ENCODE measurements around the gene LRRC4C. TPM values are rescaled to one million over a fixed set of nuclear protein-coding genes. Genes with fewer than 3 reads are reported as not detected.

The LRRC4C gene
- total RNA-seq, 1 donor from 2014 or later: 0.28 TPM

DNA sequence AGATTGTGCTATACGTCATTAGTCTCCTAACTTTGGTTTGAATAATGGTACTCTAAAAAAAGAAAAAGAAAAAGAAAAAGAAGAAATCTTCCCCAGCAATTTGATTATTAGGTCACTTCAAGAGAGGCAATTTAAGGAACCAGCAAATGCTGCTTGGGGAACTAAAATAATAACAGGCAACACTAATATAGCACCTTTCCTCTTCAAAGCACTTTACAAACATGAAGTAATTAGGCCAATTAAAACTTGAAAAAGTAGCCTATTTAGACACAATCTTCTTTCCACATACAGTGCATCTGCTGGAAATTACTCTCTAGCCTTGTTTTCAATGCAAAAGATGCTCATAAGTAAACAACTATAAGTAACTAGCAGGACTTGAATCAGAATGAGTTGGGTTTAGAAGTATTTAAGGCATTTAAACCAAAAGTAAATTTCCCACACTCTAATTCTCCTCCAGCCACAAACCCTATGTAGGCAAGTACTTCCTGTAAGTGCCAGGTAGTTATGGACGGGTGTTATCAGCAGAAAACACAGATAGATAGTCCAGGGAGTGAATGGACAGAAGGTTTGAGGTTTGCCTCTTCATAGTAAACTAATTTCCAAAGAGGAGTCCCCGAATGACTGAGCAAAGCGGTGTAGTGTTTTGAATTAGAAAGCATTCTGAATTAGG lies 44.5 kb downstream of the LRRC4C start:
- no peak for ATAC-seq

DNA sequence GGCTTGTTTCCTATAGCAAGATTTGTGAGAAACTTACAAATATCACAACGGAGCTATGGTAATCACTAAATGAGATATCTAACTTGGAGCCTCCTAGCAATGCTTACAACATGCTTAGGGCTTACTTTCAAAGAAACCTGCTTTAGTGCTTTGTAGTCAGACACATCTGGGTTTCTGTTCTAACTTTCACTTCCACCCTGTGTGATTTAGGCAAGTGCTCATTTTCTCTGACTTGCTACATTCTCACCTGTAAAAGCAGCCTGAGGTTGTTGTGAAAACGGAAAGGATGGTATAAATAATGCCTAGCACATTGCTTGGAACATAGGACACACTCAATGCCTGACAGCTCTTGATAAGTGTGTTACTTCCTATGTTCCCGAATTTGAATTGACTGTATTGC lies 45.6 kb downstream of the LRRC4C start:
- ATAC-seq: no peak

DNA sequence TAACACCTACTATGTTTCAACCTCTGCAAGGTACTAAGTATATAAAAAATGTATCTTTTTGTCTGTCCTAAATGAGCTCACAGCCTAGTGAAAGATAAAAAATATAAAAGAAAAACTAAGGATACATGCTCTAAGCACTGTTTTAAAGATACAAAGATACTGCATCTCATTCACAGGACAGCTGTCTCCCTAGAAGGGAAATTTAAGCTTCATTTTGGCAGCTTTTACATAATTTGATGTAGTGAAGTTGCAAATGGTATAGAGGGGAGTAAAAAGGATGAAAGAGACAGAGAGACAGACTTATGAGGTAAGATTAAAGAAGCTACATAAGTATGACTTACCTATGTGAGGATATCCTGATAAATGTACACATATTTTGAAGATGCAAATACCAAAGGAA lies 53.6 kb downstream of the LRRC4C start:
- ATAC-seq: no peak

DNA sequence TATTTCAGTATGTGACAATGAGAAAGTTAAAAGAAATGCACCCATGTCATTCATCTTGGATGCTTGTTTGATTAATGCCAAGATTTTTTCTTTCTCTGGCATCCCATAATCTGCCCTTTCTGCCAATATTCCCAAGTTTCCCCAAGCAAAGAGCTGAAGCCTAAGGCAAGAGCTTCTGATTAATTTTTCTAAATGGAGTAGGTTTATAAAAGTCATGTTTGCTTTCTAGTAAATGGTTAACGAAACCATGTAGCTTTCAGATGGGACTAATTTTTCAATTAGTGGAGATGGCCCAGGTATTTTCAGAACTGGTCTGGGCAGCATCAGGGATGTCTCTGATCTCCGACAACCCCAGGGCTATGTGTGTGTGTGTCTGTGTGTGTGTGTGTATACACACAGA lies 55.3 kb downstream of the LRRC4C start:
- ATAC-seq: no peak

DNA sequence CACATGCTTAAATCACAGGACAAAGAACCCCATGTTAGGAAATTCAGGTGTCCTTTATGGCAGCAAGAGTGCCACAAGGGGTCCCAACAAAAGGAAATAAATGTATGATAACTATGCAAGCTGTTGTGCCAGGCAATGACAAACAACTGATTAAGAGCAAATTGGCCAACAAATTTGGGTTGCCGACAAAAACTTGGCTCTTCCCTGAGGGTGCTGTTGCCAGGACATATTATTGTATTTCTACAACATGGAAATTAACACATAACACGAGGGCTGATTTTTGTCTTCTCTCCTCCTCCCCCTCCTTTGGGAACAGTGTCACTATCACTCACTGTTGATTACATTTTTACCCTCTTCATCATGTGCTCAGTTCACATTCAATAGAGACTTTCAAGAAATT lies 56.0 kb downstream of the LRRC4C start:
- ATAC-seq: no peak

DNA sequence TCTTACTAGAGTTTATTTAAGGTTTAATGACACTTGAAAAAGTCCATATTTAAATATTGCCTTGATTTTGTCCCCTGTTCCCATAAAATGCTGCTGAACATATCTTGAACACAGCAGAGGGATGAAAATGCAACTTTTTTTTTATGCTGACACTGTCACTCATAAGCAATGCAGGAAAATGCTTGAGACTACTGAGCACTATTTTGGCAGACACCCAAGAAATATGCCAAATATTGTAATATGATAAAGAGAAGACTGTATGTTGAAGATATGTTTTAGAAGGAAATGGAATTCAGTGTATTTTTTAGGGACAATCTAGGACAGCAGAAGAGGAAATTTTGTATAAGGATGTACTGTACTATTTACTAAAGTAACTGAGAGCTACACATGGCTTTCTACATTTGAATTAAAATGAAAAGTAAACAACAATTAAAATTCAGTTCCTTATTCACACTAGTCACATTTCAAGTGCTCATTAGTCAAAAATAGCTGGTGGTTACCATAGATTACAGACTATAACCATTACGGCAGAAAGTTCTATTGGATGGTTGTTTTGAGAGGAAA lies 58.6 kb downstream of the LRRC4C start:
- no peak for ATAC-seq

DNA sequence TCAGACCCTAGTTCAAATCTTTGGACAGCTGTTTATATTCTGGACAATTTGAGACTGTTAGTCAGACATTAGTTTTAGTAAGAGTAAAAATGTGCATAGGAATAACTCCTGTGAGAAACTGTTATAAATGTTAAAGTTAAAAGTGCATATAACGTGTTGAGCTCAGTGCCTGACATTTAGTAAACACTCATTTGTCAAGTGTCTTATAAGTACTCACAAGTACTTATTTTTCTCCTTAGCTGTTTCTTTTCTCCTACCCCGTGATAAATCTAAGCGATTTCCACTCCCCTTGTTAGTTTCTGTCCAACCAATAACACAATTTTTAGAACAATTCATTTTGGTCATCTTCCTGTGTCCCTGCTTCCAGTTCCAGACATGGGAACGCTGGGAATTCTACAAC lies 59.3 kb downstream of the LRRC4C start:
- ATAC-seq: no peak

DNA sequence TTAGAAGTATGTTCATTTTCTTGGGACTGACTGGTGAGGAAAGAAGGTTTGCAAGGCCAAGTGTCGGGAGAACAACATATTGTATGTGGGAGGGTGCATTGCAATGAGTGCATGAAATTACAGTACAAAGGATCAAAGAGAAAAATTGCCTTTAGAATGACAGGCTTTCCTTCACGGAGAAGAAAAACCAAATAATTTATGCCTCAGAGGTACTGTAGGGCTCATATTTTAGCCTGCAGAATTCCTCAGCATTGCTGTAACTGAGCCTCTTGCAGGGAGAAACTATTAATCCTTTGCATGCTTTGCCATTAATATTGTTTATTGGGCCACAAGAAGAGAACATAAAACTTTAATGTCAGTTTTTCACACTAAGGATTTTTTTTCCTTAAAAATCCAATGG lies 60.1 kb downstream of the LRRC4C start:
- ATAC-seq: no peak

DNA sequence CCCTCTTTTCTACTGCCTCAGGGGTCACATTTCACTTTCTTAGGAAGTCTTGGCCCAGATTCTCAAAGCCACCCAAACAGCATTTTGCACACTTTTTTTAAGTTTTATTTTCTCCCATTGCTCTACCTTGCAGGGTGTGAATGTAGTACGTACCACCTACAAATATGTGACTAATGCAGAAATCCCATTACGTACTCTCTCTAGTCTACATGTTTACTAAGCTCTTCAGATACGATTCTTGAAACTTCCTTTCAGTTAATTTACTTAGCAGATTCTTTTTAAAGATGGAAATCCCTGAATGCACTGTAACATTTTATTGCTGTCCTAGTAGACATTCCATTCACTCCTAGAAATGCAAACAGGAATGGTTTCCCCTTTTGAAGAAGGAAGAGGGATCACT lies 61.3 kb downstream of the LRRC4C start:
- ATAC-seq: no peak

DNA sequence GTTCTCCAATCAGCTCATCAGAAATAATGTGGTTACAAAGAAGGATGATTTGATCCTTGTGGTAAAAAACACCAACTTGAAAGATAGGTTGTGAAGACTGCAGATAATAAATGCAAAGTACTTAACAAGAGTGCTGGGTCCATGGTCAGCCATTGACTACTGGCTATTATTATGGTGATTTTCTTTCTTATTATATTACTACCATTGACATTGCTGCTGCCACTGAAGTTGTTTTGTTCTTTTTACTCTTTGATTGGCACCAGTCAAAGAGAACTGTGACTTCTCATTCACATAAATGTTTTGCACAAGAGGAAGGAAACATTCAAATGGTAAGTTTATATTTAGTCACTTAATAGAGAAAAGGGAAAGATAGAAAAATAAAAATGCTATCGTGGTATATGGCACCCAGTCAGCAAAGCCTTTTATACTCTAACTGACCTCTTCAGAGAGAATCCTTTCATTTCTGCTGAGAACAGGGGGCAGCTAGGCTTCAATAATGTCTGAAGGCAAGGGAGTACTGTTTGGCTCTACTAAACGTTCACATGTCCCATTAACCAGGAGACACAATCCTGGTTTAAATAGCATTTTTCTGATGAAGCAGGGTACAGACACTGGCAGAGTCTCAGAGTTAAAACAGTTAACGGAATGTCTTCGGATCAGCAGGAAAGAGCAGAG lies 64.8 kb downstream of the LRRC4C start:
- no peak for ATAC-seq

DNA sequence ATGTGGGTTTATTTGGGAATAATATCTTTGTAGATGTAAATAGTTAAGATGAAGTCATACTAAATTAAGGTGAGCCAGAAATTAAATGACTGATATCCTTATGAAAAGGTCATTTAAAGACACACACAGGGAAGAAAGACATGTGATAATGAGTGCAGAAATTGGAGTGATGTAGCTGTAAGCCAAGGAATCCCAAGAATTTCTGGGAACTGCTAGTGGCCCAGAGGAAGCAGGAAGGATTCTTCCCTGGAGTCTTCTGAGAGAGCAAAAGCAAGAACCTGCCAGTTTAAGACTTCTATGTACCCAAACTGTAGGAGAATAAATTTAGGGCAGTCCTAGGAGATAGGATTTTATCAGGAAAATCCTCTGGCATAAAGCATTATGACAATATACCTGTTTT lies 66.9 kb downstream of the LRRC4C start:
- ATAC-seq: no peak

DNA sequence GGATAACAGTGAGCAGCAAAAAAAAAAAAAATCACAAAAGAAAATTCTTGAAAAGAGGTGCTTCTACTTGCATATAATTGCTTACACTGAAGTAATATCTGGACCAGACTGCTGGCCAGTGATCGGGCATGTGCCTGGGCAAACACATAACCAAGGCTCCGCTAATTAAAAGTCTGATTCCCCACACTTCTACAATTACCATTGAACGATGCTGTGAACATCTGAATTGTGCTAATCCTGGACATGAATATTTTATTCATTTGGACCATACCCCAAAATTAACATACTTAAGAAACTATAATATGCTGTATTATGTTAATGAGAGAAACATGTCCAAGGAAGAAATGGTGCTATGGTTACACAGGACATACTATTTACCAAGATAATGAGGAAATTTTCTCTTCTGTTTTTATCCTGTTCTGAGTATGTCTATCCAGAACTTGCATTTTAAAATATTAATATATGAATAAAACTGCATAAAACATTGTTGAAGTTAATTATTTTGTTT lies 69.8 kb downstream of the LRRC4C start:
- no peak for ATAC-seq

DNA sequence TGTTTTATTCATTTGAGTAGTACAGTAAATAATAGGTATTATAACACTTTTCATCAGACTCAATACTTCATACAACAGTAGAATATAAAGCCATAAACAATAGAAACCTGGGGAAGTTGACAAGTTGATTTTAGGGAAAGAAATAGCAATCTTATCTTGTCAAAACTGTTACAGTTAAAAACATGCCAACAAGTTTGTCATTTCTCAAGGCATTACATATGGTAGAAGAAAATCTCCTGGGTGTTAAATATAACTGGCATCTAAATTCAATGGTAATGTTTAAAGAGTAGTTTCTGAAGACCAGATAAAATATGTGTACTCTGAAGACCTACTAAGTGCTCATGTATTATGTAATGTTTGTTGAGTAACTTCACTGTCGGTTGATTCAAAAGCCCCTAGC lies 75.1 kb downstream of the LRRC4C start:
- no peak for ATAC-seq

DNA sequence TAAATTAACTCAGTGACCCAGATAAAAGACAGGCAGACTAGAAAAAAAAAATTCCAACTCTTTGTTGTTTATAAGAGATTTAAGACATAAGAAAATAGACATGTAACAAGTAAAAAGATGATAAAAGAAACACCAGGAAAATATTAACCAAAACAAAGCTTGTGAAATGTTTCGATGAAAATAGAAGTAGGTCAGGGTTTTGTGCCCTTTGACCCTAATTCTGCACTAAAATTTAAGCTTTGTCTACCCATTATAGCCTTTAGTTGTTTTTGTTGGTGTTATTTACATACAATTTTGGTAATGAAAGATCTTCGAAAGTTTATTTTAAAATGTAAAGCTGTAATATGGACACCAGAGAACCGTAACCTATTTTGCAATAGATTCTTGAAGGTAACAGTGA lies 75.7 kb downstream of the LRRC4C start:
- ATAC-seq: no peak

DNA sequence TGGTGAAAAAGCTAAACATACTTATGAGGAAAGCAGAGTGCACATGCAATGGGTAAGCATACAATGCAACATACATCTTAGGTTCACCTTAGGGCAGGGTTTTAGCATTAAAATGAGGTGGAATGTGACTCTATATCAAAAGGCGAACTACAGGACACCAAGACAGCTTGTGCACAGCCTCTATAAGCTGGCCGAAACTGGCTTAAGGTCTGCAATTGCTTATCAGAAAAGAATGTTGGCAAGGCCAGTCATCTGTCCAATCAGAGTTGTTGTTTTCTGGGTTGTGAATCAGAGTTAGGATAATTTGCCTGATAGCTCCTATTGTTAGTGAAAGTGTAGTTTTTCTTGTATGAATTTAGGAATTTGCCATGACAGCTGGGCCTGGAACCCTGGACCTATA lies 76.5 kb downstream of the LRRC4C start:
- no peak for ATAC-seq

DNA sequence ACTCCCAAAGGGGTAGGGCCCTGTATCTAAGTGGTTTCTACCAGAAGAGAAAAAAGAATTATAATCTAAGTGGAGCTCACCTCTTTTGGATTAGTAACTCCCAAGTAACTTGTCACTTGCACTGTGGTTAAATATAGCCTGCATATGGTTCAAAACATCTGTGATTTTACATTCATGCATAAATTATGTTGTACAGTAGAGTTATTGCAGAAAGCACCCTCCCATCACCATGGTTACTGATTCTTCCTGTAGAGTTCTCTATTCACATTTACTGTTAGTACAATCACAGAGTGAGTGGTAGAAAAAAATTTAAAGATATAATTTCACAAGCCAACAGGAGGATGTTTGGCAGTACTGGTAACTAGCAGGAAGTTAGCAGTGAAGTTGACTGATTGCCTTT lies 80.4 kb downstream of the LRRC4C start:
- ATAC-seq: no peak

DNA sequence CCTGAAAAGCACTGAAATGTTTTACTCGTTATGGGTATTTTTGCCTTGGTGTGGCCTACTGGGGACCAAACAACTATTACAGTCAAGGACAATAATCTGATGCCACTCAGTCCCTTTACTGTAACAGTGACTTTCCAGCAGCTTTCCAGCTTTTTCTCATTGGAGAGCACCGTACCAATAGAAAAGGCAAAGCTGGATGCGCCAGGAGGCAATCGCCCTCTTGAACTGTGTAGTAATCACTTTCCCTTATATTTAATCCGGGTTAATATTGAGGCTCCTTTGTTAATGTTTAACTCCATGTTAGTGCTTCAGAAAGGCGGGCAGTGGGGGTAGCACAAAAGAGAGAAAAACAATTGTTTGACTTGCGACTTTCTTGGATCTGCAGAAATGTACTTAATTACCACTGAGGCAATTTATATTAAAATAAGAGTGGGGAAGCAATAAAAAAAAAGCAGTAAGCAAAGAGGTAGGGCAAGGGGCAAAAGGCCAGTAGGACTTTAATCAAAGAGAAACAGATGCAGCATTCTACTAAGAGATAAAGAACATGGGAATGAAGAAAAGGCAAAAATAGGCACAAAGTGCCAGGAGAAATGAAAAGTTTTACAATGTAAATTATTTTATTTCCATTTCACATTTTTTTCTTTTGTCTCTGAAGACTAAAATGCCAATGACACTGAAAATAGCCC lies 81.6 kb downstream of the LRRC4C start:
- no peak for ATAC-seq

DNA sequence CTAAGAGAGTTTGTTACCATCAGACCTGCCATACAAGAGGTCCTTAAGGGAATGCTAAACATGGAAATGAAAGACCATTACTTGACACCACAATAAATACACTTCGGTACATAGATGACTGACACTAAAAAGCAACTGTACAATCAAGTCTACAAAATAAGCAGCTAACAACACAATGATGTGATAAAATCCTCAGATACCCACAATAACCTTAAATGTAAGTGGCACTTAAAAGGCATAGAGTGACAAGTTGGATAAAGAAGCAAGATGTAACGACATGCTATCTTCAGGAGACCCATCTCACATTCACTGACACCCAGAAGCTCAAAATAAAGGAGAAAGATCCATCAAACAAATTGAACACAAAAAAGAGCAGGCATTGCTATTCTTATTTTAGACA lies 107.6 kb downstream of the LRRC4C start:
- ATAC-seq: no peak

DNA sequence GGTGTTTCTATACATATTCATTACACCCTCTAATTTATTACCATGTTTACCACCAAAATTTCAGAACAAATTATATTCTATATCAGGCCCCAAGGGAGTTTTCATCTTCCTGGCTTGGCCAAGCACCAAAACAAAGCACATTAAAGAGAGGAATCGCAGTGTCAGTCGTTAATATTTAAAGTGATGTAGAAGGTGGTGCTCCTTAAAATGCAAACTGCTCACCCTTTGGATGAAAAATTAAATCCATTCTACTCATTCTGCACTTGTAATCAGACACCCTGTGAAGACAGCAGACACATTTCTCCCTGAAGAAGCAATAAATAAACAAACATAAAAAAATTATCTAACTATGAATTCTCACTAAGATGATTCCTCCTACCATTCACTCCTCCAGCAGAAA lies 113.4 kb downstream of the LRRC4C start:
- ATAC-seq: no peak

DNA sequence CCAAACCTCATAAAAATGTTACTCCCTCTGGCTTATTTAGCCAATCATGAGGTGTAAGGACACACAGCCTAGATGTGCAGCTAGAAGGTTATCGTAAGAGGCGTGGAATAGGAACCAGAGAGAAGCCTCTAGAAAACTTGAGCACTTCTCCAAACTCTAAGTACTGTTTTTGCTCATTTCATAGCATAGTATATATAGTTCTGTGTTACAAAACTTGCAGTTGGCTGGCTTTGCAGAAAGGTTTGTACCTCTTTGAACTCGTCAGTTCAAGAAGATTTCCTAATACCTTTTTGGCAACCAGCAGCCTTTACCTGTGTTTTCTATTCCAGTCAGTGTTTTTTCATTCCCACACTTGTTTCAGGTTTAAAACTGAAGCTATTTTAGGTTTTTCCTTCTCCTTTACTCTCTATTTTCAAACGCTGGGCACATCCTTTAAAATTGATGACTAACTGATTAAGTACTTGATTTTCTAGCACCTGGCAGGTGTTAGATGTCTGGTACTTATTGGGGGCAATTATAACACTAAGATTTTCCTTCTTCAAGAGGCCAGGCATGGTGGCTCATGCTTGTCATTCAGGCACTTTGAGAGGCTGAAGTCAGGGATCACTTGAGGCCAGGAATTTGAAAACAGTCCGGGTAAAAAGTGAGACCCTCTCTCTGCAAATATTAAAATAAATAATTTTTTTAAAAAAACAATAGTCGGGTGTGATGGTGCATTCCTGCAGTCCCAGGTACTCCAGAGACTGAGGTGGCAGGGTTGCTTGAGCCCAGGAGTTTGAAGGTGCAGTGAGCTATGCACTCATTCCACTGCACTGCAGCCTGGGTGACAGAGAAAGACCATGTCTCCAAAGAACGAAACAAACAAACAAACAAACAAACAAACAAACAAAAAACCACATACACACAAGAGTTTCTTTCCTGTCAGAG lies 125.2 kb downstream of the LRRC4C start:
- ATAC-seq: no peak

DNA sequence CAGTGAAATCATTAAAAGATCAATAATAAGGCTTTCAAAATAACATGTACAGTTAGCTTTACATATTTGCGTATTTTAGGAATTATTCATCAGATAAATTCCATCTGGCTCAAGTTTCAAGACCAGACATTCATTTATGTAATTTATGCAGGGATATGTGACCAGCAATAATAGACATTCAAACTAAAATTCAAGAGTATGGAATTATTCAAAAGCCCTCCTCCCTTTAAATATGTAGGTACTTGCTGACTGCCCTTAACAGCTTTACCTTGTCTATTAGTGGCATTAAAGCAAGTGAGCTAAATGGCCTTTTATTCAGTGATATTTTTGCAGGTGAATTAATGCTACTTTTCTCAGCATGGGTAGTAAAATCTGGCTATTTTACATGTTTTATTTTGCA lies 126.1 kb downstream of the LRRC4C start:
- ATAC-seq: no peak

DNA sequence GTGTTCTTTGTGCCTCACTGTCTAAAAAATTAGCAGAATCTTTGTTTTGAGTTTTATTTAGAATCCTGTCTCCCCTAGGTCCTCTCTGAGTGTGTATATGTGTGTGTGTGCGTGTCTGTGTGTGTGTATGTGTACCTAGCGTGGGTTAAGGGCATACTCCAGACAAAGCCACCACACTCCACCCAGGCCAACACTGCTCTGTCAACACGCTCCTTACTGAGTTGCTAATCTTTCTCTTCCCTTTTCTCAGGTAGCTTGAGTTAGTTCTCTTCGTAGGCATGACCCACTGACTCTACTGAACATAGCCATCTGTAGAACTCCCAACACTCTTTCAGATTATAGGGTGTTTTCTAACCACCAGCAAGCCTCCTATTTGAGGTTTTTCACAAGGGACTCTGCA lies 131.1 kb downstream of the LRRC4C start:
- no peak for ATAC-seq

DNA sequence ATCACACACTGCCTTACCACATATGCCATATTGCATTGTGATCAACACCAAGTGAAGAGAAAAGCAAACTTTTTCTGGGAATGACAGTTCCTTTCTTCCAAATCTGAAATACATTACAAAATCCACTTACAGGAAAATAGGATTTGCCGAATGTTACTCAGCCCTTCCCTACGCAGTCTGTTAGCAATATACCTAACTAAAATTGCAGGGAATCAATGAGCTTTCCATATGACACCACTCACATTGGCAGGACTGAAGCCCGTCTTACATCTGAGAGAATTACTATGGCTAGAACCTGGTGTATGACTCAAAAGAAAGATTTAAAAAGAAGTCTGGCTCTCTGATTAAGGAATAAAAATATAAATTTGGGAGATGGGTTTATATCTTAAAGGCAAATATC lies 136.0 kb downstream of the LRRC4C start:
- ATAC-seq: no peak

All from esophagus mucosa (tissue), 1 donor.